Measurements from ENCODE around the gene KCNG4.

Gene KCNG4

GRCh38 chr16:84181144-84181915 is 58.5 kb downstream of the KCNG4 start:
- DNase-seq, result no peak

- DNase-seq, result no peak
Measured at GRCh38 chr16:84180519-84181140, 59.2 kb downstream of the KCNG4 start.

- no peak for DNase-seq
Measured at GRCh38 chr16:84179612-84180320, 60.0 kb downstream of the KCNG4 start.

GRCh38 chr16:84178892-84179611 is 60.8 kb downstream of the KCNG4 start:
- DNase-seq, result no peak

DNA sequence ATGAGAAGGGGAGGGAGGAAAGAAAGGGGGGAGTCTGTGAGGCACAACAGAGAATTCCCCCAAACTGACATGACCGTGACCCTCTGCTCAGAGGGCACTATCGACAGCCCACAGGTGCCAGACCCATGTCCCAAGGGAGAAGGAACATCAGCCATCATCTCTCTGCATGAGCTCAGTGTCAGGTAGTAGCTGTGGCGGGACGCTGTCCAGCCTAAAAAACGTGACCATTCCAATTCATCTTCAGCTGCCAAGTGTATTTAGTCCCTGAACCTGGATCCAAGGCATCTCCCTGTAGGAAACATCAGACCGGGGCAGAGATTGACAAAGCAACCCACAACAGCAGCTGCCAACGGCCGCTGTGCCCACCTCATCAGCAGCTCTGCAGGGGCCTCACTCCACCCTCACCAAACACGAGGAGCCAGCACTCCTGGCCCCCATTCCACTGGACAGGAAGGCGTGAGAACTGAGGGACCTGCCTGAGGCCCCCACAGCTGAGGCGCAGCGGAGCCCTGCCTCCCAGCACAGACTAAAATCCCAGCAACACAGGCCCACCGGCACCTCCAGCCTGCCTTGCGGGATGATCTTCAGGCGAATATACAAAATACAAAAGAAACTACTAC is 61.6 kb downstream of the KCNG4 start:
- DNase-seq, result no peak

- DNase-seq, result no peak
Measured at GRCh38 chr16:84177741-84178073, 62.1 kb downstream of the KCNG4 start.

GRCh38 chr16:84176192-84177053 is 63.4 kb downstream of the KCNG4 start:
- no peak for DNase-seq

DNA sequence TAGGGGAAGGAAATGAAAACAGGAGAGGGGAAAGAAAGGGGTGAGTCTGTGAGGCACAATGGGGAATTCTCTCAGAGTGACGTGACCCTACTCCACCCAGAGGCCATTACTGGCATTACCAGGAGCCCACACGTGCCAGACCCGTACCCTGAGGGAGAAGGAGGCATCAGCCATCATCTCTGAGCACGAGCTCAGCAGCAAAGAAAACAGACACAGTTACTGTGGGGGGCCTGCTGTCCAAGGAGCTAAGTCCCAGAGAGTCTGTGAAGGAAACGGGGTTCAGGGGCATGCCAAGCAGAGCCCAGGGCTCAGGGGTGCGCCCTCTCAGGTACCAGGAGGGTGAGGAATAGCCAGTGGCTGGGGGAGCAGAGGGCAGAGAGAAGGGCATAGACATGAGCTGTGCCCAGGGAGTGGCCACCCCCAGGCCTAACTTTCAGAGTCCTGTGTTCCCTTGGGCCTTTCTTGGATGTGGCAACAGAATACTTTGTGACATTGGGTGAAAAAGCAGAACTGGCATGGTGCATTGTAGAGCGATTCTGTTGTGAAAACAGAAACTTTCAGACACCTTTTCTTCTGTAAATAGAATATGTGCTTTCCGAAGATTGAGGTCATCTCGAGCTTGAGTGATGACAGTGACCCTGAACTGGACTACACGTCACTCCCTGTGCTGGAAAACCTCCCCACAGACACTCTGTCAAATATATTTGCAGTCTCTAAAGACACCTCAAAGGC is 64.3 kb downstream of the KCNG4 start:
- DNase-seq, result peak; percentile 34

DNA sequence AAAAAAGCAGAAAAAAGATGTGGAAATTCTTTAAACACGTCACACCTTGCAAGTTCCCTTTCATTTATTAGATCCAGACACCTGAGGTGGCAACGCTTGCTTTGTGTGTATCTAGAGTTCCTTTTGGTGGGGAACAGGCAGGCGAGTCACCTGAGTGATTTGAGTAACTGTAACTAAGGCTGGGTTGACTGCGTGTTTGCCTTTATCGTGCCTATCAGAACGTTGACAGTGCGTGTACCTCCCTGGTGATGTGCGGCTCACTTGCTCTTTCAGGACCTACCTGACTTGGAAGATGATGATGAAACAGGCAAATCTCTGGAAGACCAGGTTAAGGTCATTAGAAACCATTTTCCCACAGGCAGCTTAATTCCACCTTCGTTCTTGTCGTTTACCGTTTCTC is 65.4 kb downstream of the KCNG4 start:
- DNase-seq, result no peak

DNA sequence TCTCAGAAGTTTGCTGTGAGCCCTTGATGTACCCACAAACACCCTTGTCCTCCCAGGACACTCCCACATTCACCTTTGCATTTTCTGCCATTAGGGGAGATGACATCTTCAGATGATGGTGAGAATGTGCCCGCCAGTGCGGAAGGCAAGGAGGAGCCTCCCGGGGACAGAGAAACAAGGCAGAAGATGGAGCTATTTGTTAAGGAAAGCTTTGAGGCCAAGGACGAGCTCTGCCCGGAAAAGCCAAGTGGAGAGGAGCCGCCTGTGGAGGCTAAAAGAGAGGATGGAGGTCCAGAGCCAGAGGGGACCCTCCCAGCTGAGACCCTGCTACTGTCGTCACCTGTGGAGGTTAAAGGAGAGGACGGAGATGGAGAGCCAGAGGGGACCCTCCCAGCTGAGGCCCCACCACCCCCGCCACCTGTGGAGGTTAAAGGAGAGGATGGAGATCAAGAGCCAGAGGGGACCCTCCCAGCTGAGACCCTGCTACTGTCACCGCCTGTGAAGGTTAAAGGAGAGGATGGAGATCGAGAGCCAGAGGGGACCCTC is 70.0 kb downstream of the KCNG4 start:
- no peak for DNase-seq
